A549 (cell line): ENCODE measurements around the gene PRSS8. TPM values are rescaled to one million over a fixed set of nuclear protein-coding genes. Genes with fewer than 3 reads are reported as not detected.

Experiments
- ATAC-seq, 2 experiments: fragments of 200-7000 bp in 1 of 2; fragments of >200 bp in 1 of 2; cut with Nextera tagmentation in 1 of 2; cut with Tn5 transposase in 1 of 2; 3 replicates each; pipeline versions ENCODE4 v1.8.0 to v1.9.1; 2018 to 2020; ENCODE audit warnings: mild to moderate bottlenecking in 1 of 2, moderate library complexity in 1 of 2
- CTCF ChIA-PET: fragments of 300-600 bp; sonication (Branson Sonifier 250); formaldehyde crosslinking; extraction: SDS; loops from one replicate; lab custom pipeline; 2021; ENCODE audit warnings: antibody characterized with exemption, inconsistent platforms; lab: Yijun Ruan, JAX
- POLR2A ChIA-PET: fragments of 350-600 bp; formaldehyde crosslinking; extraction: SDS; loops from one replicate; lab custom pipeline; 2021; ENCODE audit warnings: antibody characterized with exemption, inconsistent platforms; lab: Yijun Ruan, JAX
- DNase-seq, 2 experiments: peaks; one replicate each; pipeline versions ENCODE4 v3.0.0 to v3.0.0-alpha.2; 2011 to 2016; ENCODE audit warnings: low read depth in 1 of 2, low spot score in 1 of 2
- FAIRE-seq: peaks from 2 replicates; lab custom pipeline; 2011; peaks lifted over from hg19 to GRCh38; lab: Jason Lieb, UNC
- H3K27ac ChIP-seq, 2 experiments: fragments of >200 bp; sonication (Bioruptor Twin); formaldehyde crosslinking; 3 replicates each; pipeline ENCODE4 v1.5.1; 2016 to 2017
- H3K4me1 ChIP-seq: fragments of >200 bp; sonication (Bioruptor Twin); formaldehyde crosslinking; 3 replicates; pipeline ENCODE4 v1.6.1; 2016
- H3K4me2 ChIP-seq: fragments of >200 bp; sonication (Bioruptor Twin); formaldehyde crosslinking; 3 replicates; pipeline ENCODE4 v1.6.1; 2016
- H3K4me3 ChIP-seq: fragments of >200 bp; sonication (Bioruptor Twin); formaldehyde crosslinking; 3 replicates; pipeline ENCODE4 v1.5.1; 2016
- H3K9me3 ChIP-seq: fragments of >200 bp; sonication (Bioruptor Twin); formaldehyde crosslinking; 3 replicates; pipeline ENCODE4 v1.6.1; 2016
- E2F6 ChIP-seq: IDR thresholded peaks from 2 replicates; pipeline ENCODE4 v1.6.1; 2012; ENCODE audit warnings: low read depth, borderline replicate concordance
- EHF ChIP-seq: fragments of 250-450 bp; sonication (Bioruptor Pico); IDR thresholded peaks from 2 replicates; pipeline ENCODE4 v1.5.0; 2020; ENCODE audit warnings: mild to moderate bottlenecking
- EP300 ChIP-seq, 2 experiments: fragments of >200 bp; sonication (Bioruptor Twin); formaldehyde crosslinking; IDR thresholded peaks; 2 replicates in 1 of 2; 3 replicates in 1 of 2; pipeline ENCODE4 v1.6.1; 2016 to 2017
- FOSL2 ChIP-seq, 2 experiments: fragments of 450-650 bp in 1 of 2; fragments of >200 bp in 1 of 2; sonication (Bioruptor Twin) in 1 of 2; formaldehyde crosslinking; IDR thresholded peaks; 2 replicates each; pipeline versions ENCODE4 v1.5.0 to v1.6.1; 2016 to 2020; ENCODE audit warnings: mild to moderate bottlenecking in 1 of 2, moderate library complexity in 1 of 2
- GATA3 ChIP-seq: IDR thresholded peaks from 2 replicates; pipeline ENCODE4 v1.6.1; 2012; ENCODE audit warnings: borderline replicate concordance
- HDAC2 ChIP-seq: fragments of 200-600 bp; sonication (generic); IDR thresholded peaks from 2 replicates; pipeline ENCODE4 v1.6.1; 2016
- HES2 ChIP-seq: fragments of >200 bp; sonication (Bioruptor Twin); formaldehyde crosslinking; IDR thresholded peaks from 2 replicates; pipeline ENCODE4 v1.6.1; 2016
- JUNB ChIP-seq: fragments of >200 bp; sonication (Bioruptor Twin); formaldehyde crosslinking; IDR thresholded peaks from 2 replicates; pipeline ENCODE4 v1.6.1; 2016
- KDM1A ChIP-seq: fragments of 200-600 bp; sonication (generic); IDR thresholded peaks from 2 replicates; pipeline ENCODE4 v1.6.1; 2016; ENCODE audit warnings: low read depth, mild to moderate bottlenecking
- MAFK ChIP-seq: fragments of 450-650 bp; IDR thresholded peaks from 2 replicates; pipeline ENCODE4 v1.6.1; 2014; ENCODE audit not compliant: partially characterized antibody
- MAX ChIP-seq: IDR thresholded peaks from 2 replicates; pipeline ENCODE4 v1.6.1; 2012
- NPAS2 ChIP-seq: fragments of 250-450 bp; sonication (Bioruptor Pico); IDR thresholded peaks from 2 replicates; pipeline ENCODE4 v1.8.0; 2022; ENCODE audit warnings: mild to moderate bottlenecking, moderate library complexity, borderline replicate concordance
- NR3C1 ChIP-seq: fragments of >200 bp; sonication (Bioruptor Twin); formaldehyde crosslinking; IDR thresholded peaks from 3 replicates; pipeline ENCODE4 v1.6.1; 2017
- PBX3 ChIP-seq: IDR thresholded peaks from 2 replicates; pipeline ENCODE4 v1.6.1; 2012
- POLR2AphosphoS2 ChIP-seq: conservative IDR thresholded peaks from 2 replicates; pipeline ENCODE4 v1.6.1; 2012; ENCODE audit warnings: low read length, improper control_type of control experiment, inconsistent platforms
- SMC3 ChIP-seq: fragments of >200 bp; sonication (Bioruptor Twin); formaldehyde crosslinking; IDR thresholded peaks from 3 replicates; pipeline ENCODE4 v1.6.1; 2018; ENCODE audit warnings: inconsistent platforms
- SREBF2 ChIP-seq: fragments of 450-650 bp; IDR thresholded peaks from 2 replicates; pipeline ENCODE4 v1.6.1; 2014; ENCODE audit warnings: mild to moderate bottlenecking, moderate library complexity
- ZSCAN20 ChIP-seq: fragments of 250-450 bp; sonication (Bioruptor Pico); IDR thresholded peaks from 2 replicates; pipeline ENCODE4 v1.8.0; 2022; ENCODE audit warnings: mild to moderate bottlenecking, moderate library complexity
- WGBS: methylation state at CpG from one replicate; pipeline ENCODE4 v1.1.6; 2017; ENCODE audit errors: missing lambda C conversion rate; 5-methylcytosine and 5-hydroxymethylcytosine counted together
- polyA plus RNA-seq, 4 experiments: library from polyadenylated mRNA; depleted of rRNA in 3 of 4; stranded (reverse); fragments of >200 nt; fragmentation: RNase III in 1 of 4; extraction: RNeasy Plus Mini Kit Qiagen cat#74134 plus additional on column Dnase treatment in 1 of 4; gene quantifications; 2 replicates in 3 of 4; 3 replicates in 1 of 4; pipeline ENCODE4 v1.2.3, GENCODE V29; 2011 to 2017

Gene PRSS8
- polyA plus RNA-seq, 2 of the 4 experiments (the other 2 are of a cell fraction), result 0.08 to 0.09 TPM

- TF ChIP-seq POLR2AphosphoS2, result no peak
- TF ChIP-seq HES2, result no peak
- no peak for TF ChIP-seq NR3C1
- TF ChIP-seq EP300 (IDR thresholded peaks at IDR 0.05), result no peak
- TF ChIP-seq E2F6, result no peak
- no peak for TF ChIP-seq NPAS2 (CRISPR knock-in tag)
- TF ChIP-seq MAX, result no peak
- TF ChIP-seq MAFK, result no peak
- TF ChIP-seq HDAC2, result no peak
- TF ChIP-seq SREBF2, result no peak
- TF ChIP-seq, all 56 proteins: peak for 0
These were observed 647 bp downstream of the PRSS8 start (continued) for GRCh38 chr16:31134625-31135534.

GRCh38 chr16:31134091-31134571 lies 1.4 kb downstream of the PRSS8 start:
- ChIA-PET CTCF (interaction anchor here (1.2 to 1.7 kb wide), 3 partner anchors 8 to 14 kb away, joined by 4 to 6 read pairs (median 4); no protein-coding TSS in a partner anchor), POLR2A (no interaction called here)
- 81% methylated on average over 5 of the region's 5 CpGs for WGBS
- DNase-seq, result no peak
- no peak overlapping the region for H3K4me3 ChIP-seq
- H3K4me2 ChIP-seq, result no peak overlapping the region
- no peak overlapping the region for H3K27ac ChIP-seq
- TF ChIP-seq GATA3 (no peak), SMC3 (no peak), KDM1A (no peak), PBX3 (no peak), JUNB (no peak), EHF (CRISPR knock-in tag) (no peak), ZSCAN20 (CRISPR knock-in tag) (no peak)
- FAIRE-seq, result no peak
- H3K4me1 ChIP-seq, result peaks cover 28% of the 10 kb centered on the region
- H3K9me3 ChIP-seq, result no peaks in the 10 kb centered on the region
- no peak for ATAC-seq

- no peak overlapping the region for H3K4me2 ChIP-seq
- no peak overlapping the region for H3K4me3 ChIP-seq
- DNase-seq, result no peak
- peaks cover 18% of the 10 kb centered on the region; the same call in 2 of the 3 replicates for H3K4me1 ChIP-seq
- H3K27ac ChIP-seq, result no peak overlapping the region
- CTCF ChIA-PET, result interaction anchor here (1.2 to 2.6 kb wide), 3 partner anchors 9 to 309 kb away, joined by 3 to 16 read pairs (median 4); partner anchors contain the start of genes HSD3B7 and ZNF843
- TF ChIP-seq FOSL2 (IDR thresholded peaks at IDR 0.05) (no peak), FOSL2 (CRISPR knock-in tag; IDR thresholded peaks at IDR 0.05) (no peak), HDAC2 (no peak)
- POLR2A ChIA-PET, result interaction anchor here (0.9 to 2.2 kb wide), 2 partner anchors 9 to 16 kb away, joined by 3 to 8 read pairs; partner anchors contain the start of gene KAT8
- ATAC-seq, result no peak
- H3K9me3 ChIP-seq, result no peaks in the 10 kb centered on the region
- 86% methylated on average over 3 of the region's 6 CpGs for whole genome bisulfite sequencing
- FAIRE-seq, result no peak
These were observed 2.5 kb downstream of the PRSS8 start for GRCh38 chr16:31133046-31133501.
